NB4 (cell line): Measurements from ENCODE around the gene RAD51B.

ENCODE experiments used
- CTCF ChIP-seq: IDR thresholded peaks from one replicate; pipeline ENCODE4 v1.5.1; 2012; ENCODE audit warnings: low read depth, low read length
- MAX ChIP-seq: IDR thresholded peaks from 2 replicates; pipeline ENCODE4 v1.6.1; 2011; ENCODE audit warnings: low read depth, low read length
- POLR2A ChIP-seq: IDR thresholded peaks from 2 replicates; pipeline ENCODE4 v1.6.1; 2011; ENCODE audit warnings: mild to moderate bottlenecking; ENCODE audit not compliant: insufficient read length; ENCODE audit errors: extremely low read depth

- TF ChIP-seq POLR2A: no peak
- TF ChIP-seq CTCF: no peak
- TF ChIP-seq MAX: no peak
Observed at GRCh38 chr14:68645371-68645770, 825.8 kb downstream of the RAD51B start.
